HL-60 (cell line): ENCODE results near the gene SPPL2C.

Experiments
- DNase-seq, 2 experiments: peaks; one replicate each; pipeline ENCODE4 v3.0.0-alpha.2; 2010 to 2020; ENCODE audit warnings: low read depth in 1 of 2, low spot score in 1 of 2
- H3K27ac ChIP-seq: fragments of 250-450 bp; sonication (Bioruptor Pico); replicated peaks from 2 replicates; pipeline ENCODE4 v1.5.1; 2020; ENCODE audit warnings: mild to moderate bottlenecking, moderate library complexity
- H3K27me3 ChIP-seq: fragments of 250-450 bp; sonication (Bioruptor Pico); 2 replicates; pipeline ENCODE4 v1.5.1; 2021; ENCODE audit warnings: mild to moderate bottlenecking, moderate library complexity; ENCODE audit not compliant: insufficient read depth, poor library complexity, severe bottlenecking
- H3K4me3 ChIP-seq: replicated peaks from 2 replicates; pipeline ENCODE4 v1.5.1; 2011; ENCODE audit warnings: mild to moderate bottlenecking, control low read depth, low read length; ENCODE audit not compliant: insufficient read depth
- CTCF ChIP-seq: IDR thresholded peaks from one replicate; pipeline ENCODE4 v1.5.1; 2011; ENCODE audit warnings: low read length, control low read depth, inconsistent platforms; ENCODE audit not compliant: insufficient read depth
- GABPA ChIP-seq: IDR thresholded peaks from 2 replicates; pipeline ENCODE4 v1.6.1; 2012; ENCODE audit warnings: low read depth
- POLR2AphosphoS5 ChIP-seq: IDR thresholded peaks from 2 replicates; pipeline ENCODE4 v1.6.1; 2012; ENCODE audit warnings: low read depth
- SPI1 ChIP-seq: IDR thresholded peaks from 2 replicates; pipeline ENCODE4 v1.6.1; 2012; ENCODE audit warnings: low read depth, mild to moderate bottlenecking, borderline replicate concordance
- TF ChIP-seq, protein P1 (sequence below): IDR thresholded peaks from 2 replicates; pipeline ENCODE4 v1.6.1; 2012; ENCODE audit warnings: low read depth; ENCODE audit not compliant: insufficient replicate concordance

The SPPL2C gene

GRCh38 chr17:45869676-45870341 is 25.1 kb downstream of the SPPL2C start:
- Histone ChIP-seq H3K27me3 (peaks cover 6% of the 10 kb centered on the region), H3K27ac (no peak overlapping the region), H3K4me3 (no peak overlapping the region)
- no peak for DNase-seq
- TF ChIP-seq, protein P1, sequence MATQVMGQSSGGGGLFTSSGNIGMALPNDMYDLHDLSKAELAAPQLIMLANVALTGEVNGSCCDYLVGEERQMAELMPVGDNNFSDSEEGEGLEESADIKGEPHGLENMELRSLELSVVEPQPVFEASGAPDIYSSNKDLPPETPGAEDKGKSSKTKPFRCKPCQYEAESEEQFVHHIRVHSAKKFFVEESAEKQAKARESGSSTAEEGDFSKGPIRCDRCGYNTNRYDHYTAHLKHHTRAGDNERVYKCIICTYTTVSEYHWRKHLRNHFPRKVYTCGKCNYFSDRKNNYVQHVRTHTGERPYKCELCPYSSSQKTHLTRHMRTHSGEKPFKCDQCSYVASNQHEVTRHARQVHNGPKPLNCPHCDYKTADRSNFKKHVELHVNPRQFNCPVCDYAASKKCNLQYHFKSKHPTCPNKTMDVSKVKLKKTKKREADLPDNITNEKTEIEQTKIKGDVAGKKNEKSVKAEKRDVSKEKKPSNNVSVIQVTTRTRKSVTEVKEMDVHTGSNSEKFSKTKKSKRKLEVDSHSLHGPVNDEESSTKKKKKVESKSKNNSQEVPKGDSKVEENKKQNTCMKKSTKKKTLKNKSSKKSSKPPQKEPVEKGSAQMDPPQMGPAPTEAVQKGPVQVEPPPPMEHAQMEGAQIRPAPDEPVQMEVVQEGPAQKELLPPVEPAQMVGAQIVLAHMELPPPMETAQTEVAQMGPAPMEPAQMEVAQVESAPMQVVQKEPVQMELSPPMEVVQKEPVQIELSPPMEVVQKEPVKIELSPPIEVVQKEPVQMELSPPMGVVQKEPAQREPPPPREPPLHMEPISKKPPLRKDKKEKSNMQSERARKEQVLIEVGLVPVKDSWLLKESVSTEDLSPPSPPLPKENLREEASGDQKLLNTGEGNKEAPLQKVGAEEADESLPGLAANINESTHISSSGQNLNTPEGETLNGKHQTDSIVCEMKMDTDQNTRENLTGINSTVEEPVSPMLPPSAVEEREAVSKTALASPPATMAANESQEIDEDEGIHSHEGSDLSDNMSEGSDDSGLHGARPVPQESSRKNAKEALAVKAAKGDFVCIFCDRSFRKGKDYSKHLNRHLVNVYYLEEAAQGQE: no peak
- TF ChIP-seq CTCF (no peak), GABPA (no peak), POLR2AphosphoS5 (no peak), SPI1 (no peak)

GRCh38 chr17:45870342-45870974 is 25.8 kb downstream of the SPPL2C start:
- no peak for TF ChIP-seq POLR2AphosphoS5
- no peak for DNase-seq
- H3K27me3 ChIP-seq: peaks cover 3% of the 10 kb centered on the region
- H3K4me3 ChIP-seq: no peak overlapping the region
- no peak overlapping the region for H3K27ac ChIP-seq

- Histone ChIP-seq H3K27ac (no peak overlapping the region), H3K27me3 (no peaks in the 10 kb centered on the region), H3K4me3 (no peak overlapping the region)
- DNase-seq: no peak
- TF ChIP-seq POLR2AphosphoS5 (no peak), CTCF (no peak), SPI1 (no peak), GABPA (no peak)
- TF ChIP-seq, protein P1: no peak
These were observed 27.0 kb downstream of the SPPL2C start for GRCh38 chr17:45871718-45872117.

GRCh38 chr17:45873728-45874127 is 29.0 kb downstream of the SPPL2C start:
- DNase-seq: no peak
- no peak overlapping the region for H3K27ac ChIP-seq
- TF ChIP-seq POLR2AphosphoS5 (no peak), GABPA (no peak), SPI1 (no peak)
- TF ChIP-seq, protein P1: no peak
- H3K27me3 ChIP-seq: no peaks in the 10 kb centered on the region
- no peak overlapping the region for H3K4me3 ChIP-seq
